Small intestine (tissue), 16 donors: Measurements from ENCODE around the gene ZEB1. TPM values are rescaled to one million over a fixed set of nuclear protein-coding genes. Genes with fewer than 3 reads are reported as not detected.

ENCODE experiments used
- DNase-seq, 2 donors: peaks; one replicate each; pipeline versions ENCODE4 v3.0.0 to v3.0.0-alpha.2; 2013
- FAIRE-seq: peaks from 2 replicates; lab custom pipeline; 2012; peaks lifted over from hg19 to GRCh38; lab: Jason Lieb, UNC
- H3K27ac ChIP-seq, 3 donors: one replicate each; pipeline ENCODE4 v1.5.1; 2013; ENCODE audit warnings: low read length in 2 of 3, mild to moderate bottlenecking in 2 of 3, control low read depth in 1 of 3, inconsistent platforms in 1 of 3, low read depth in 1 of 3, moderate library complexity in 1 of 3
- H3K27me3 ChIP-seq, 3 donors: one replicate each; pipeline ENCODE4 v1.6.1; 2013; ENCODE audit warnings: low read length in 3 of 3, inconsistent platforms in 1 of 3; ENCODE audit not compliant: control insufficient read depth in 3 of 3, insufficient read depth in 3 of 3
- H3K36me3 ChIP-seq, 3 donors: one replicate each; pipeline ENCODE4 v1.6.1; 2013; ENCODE audit warnings: low read length in 3 of 3, inconsistent platforms in 1 of 3, low read depth in 1 of 3, mild to moderate bottlenecking in 1 of 3, moderate library complexity in 1 of 3; ENCODE audit not compliant: control insufficient read depth in 3 of 3, insufficient read depth in 2 of 3
- H3K4me1 ChIP-seq, 3 donors: one replicate each; pipeline ENCODE4 v1.6.1; 2013; ENCODE audit warnings: low read length in 2 of 3, inconsistent platforms in 1 of 3, low read depth in 1 of 3, mild to moderate bottlenecking in 1 of 3, moderate library complexity in 1 of 3; ENCODE audit not compliant: control insufficient read depth in 3 of 3, insufficient read depth in 2 of 3
- H3K4me3 ChIP-seq, 3 donors: one replicate each; pipeline ENCODE4 v1.5.1; 2013; ENCODE audit warnings: low read length in 3 of 3, control low read depth in 1 of 3, inconsistent platforms in 1 of 3, low read depth in 1 of 3, mild to moderate bottlenecking in 1 of 3, moderate library complexity in 1 of 3
- H3K9me3 ChIP-seq, 2 donors: one replicate each; pipeline ENCODE4 v1.6.1; 2013; ENCODE audit warnings: low read depth in 1 of 2, low read length in 1 of 2; ENCODE audit not compliant: control insufficient read depth in 2 of 2, insufficient read depth in 1 of 2
- WGBS, 3 donors: extraction: QIAGEN DNeasy Blood & Tissue Kit; methylation state at CpG; one replicate each; pipeline ENCODE4 v1.1.7; 2013; 5-methylcytosine and 5-hydroxymethylcytosine counted together
- long read RNA-seq, 10 donors: transcript quantifications; one replicate each; lab custom pipeline, GENCODE V29; 2026
- polyA plus RNA-seq, 4 donors: library from polyadenylated mRNA; stranded (reverse) in 3 of 4; unstranded in 1 of 4; fragments of 200-250 nt in 3 of 4; fragments of 120-200 nt in 1 of 4; gene quantifications; one replicate each; pipeline versions ENCODE4 v1.2.1 to v1.2.3, GENCODE V29; 2013
- donor health status: healthy with polysubstance abuse.
- donor health status: control.
- donor health status: control.
- donor health status: Bipolar disorder and iron deficiency.
- donor health status: healthy.

Gene ZEB1
- polyA plus RNA-seq, result 10 to 100 TPM in 1 of 4 donors, 1 to 10 TPM in 3; 2.7 to 10.4 (median 6.9) TPM
- long read RNA-seq, donor 1, full-length matches to known transcripts, result 4 of 43 reads
- long read RNA-seq, donor 1, partial matches to known transcripts, result 39 of 43 reads
- long read RNA-seq, donor 1, other reads (novel, unspliced or antisense), result 0 of 43 reads
- long read RNA-seq, donor 2, result 0 reads
- long read RNA-seq, donor 3, partial matches to known transcripts, result 0 of 1 reads
- long read RNA-seq, donor 3, other reads (novel, unspliced or antisense), result 0 of 1 reads
- long read RNA-seq, donor 4, result 0 reads
- long read RNA-seq, donor 5, partial matches to known transcripts, result 0 of 1 reads
- long read RNA-seq, donor 5, other reads (novel, unspliced or antisense), result 0 of 1 reads
- long read RNA-seq, donor 6, full-length matches to known transcripts, result 3 of 3 reads
- long read RNA-seq, donor 6, partial matches to known transcripts, result 0 of 3 reads
- long read RNA-seq, donor 6, other reads (novel, unspliced or antisense), result 0 of 3 reads
- long read RNA-seq, donor 7, result 0 reads
- long read RNA-seq, donor 8, partial matches to known transcripts, result 6 of 6 reads
- long read RNA-seq, donor 8, other reads (novel, unspliced or antisense), result 0 of 6 reads
- long read RNA-seq, donor 9, partial matches to known transcripts, result 6 of 6 reads
- long read RNA-seq, donor 9, other reads (novel, unspliced or antisense), result 0 of 6 reads
- long read RNA-seq, donor 10, partial matches to known transcripts, result 29 of 33 reads
- long read RNA-seq, donor 10, other reads (novel, unspliced or antisense), result 0 of 33 reads

GRCh38 chr10:31318854-31319601, at the start of gene ZEB1:
Gene ZEB1, plus strand, starts transcription at chr10:31319216. Its CDS starts 19 bp downstream, at chr10:31319235.
- FAIRE-seq (no peak), DNase-seq (peak; percentile 82 to 92)
- no peaks in the 10 kb centered on the region for H3K36me3 ChIP-seq
- 0% methylated on average over 41 to 69 of the region's 71 CpGs for WGBS, 3 donors
- peak within 1 kb of the TSS; percentile 76 to 91 (median 87) for H3K4me3 ChIP-seq
- H3K4me1 ChIP-seq, result peaks cover 0 to 4% (median 0%) of the 10 kb centered on the region in 3 donors
- H3K27me3 ChIP-seq, result peaks cover 0 to 18% (median 9%) of the 10 kb centered on the region in 3 donors
- H3K9me3 ChIP-seq, result no peaks in the 10 kb centered on the region
- peak within 1 kb of the TSS; percentile 73 to 98 (median 78) for H3K27ac ChIP-seq

- no peak for DNase-seq
- FAIRE-seq, result no peak
- Histone ChIP-seq H3K27ac (no peak overlapping the region), H3K9me3 (no peaks in the 10 kb centered on the region), H3K4me3 (no peak overlapping the region), H3K27me3 (no peaks in the 10 kb centered on the region), H3K4me1 (no peaks in the 10 kb centered on the region), H3K36me3 (no peaks in the 10 kb centered on the region)
- 87 to 92% (median 91%) methylated on average over 5 of the region's 5 CpGs for WGBS, 3 donors
Observed at GRCh38 chr10:31270954-31271353, 48.1 kb upstream of the ZEB1 start.

GRCh38 chr10:31272841-31273240, 46.2 kb upstream of the ZEB1 start:
- Histone ChIP-seq H3K4me1 (no peaks in the 10 kb centered on the region), H3K27me3 (no peaks in the 10 kb centered on the region), H3K4me3 (no peak overlapping the region), H3K36me3 (no peaks in the 10 kb centered on the region), H3K27ac (no peak overlapping the region), H3K9me3 (no peaks in the 10 kb centered on the region)
- DNase-seq, result no peak
- WGBS, 3 donors, result 85 to 91% (median 91%) methylated on average over 1 of the region's 1 CpG
- FAIRE-seq, result no peak

GRCh38 chr10:31273789-31274188, 45.2 kb upstream of the ZEB1 start:
- no peaks in the 10 kb centered on the region for H3K27me3 ChIP-seq
- DNase-seq (no peak), FAIRE-seq (no peak)
- no peak overlapping the region for H3K4me3 ChIP-seq
- H3K9me3 ChIP-seq, result no peaks in the 10 kb centered on the region
- 93 to 98% (median 97%) methylated on average over 2 of the region's 2 CpGs for WGBS, 3 donors
- H3K4me1 ChIP-seq, result no peaks in the 10 kb centered on the region
- no peak overlapping the region for H3K27ac ChIP-seq
- H3K36me3 ChIP-seq, result no peaks in the 10 kb centered on the region

GRCh38 chr10:31274310-31274709, 44.7 kb upstream of the ZEB1 start:
- WGBS, 3 donors, result 66 to 80% (median 78%) methylated on average over 2 of the region's 2 CpGs
- H3K27me3 ChIP-seq, result no peaks in the 10 kb centered on the region
- H3K27ac ChIP-seq, result no peak overlapping the region
- DNase-seq, result no peak
- H3K4me3 ChIP-seq, result no peak overlapping the region
- no peaks in the 10 kb centered on the region for H3K9me3 ChIP-seq
- no peaks in the 10 kb centered on the region for H3K36me3 ChIP-seq
- no peaks in the 10 kb centered on the region for H3K4me1 ChIP-seq
- FAIRE-seq, result no peak

GRCh38 chr10:31278279-31278941, 40.6 kb upstream of the ZEB1 start:
- WGBS, 3 donors, result 88 to 91% (median 90%) methylated on average over 3 of the region's 3 CpGs
- DNase-seq (no peak), FAIRE-seq (no peak)
- H3K4me3 ChIP-seq, result no peak overlapping the region
- H3K4me1 ChIP-seq, result no peaks in the 10 kb centered on the region
- no peaks in the 10 kb centered on the region for H3K9me3 ChIP-seq
- no peaks in the 10 kb centered on the region for H3K27me3 ChIP-seq
- no peaks in the 10 kb centered on the region for H3K36me3 ChIP-seq
- H3K27ac ChIP-seq, result no peak overlapping the region

- H3K27me3 ChIP-seq, result no peaks in the 10 kb centered on the region
- H3K36me3 ChIP-seq, result no peaks in the 10 kb centered on the region
- no peak overlapping the region for H3K27ac ChIP-seq
- H3K4me1 ChIP-seq, result no peaks in the 10 kb centered on the region
- no peak overlapping the region for H3K4me3 ChIP-seq
- no peak for DNase-seq
- no peaks in the 10 kb centered on the region for H3K9me3 ChIP-seq
- no peak for FAIRE-seq
- 45 to 70% (median 46%) methylated on average over 1 of the region's 1 CpG for WGBS, 3 donors
Observed at GRCh38 chr10:31280972-31281371, 38.0 kb upstream of the ZEB1 start.

- FAIRE-seq, result no peak
- Histone ChIP-seq H3K27me3 (no peaks in the 10 kb centered on the region), H3K36me3 (no peaks in the 10 kb centered on the region), H3K4me1 (no peaks in the 10 kb centered on the region), H3K27ac (no peak overlapping the region), H3K4me3 (no peak overlapping the region), H3K9me3 (no peaks in the 10 kb centered on the region)
- no peak for DNase-seq
Observed at GRCh38 chr10:31288001-31288400, 31.0 kb upstream of the ZEB1 start.
